GM23248 (cell line): ENCODE results near the gene ZMPSTE24. TPM values are rescaled to one million over a fixed set of nuclear protein-coding genes. Genes with fewer than 3 reads are reported as not detected.

Experiments used
- DNase-seq: peaks from one replicate; pipeline ENCODE4 v3.0.0-alpha.2; 2015
- H2AFZ ChIP-seq: fragments of 200-600 bp; sonication (generic); 2 replicates; pipeline ENCODE4 v1.6.1; 2016; ENCODE audit warnings: antibody characterized with exemption
- H3F3A ChIP-seq: fragments of 200-600 bp; sonication (generic); 2 replicates; pipeline ENCODE4 v1.6.1; 2016; ENCODE audit warnings: mild to moderate bottlenecking, antibody characterized with exemption, mixed run types; ENCODE audit not compliant: insufficient read depth
- H3K27ac ChIP-seq: fragments of 200-600 bp; sonication (generic); 2 replicates; pipeline ENCODE4 v1.5.1; 2016; ENCODE audit warnings: mild to moderate bottlenecking
- H3K27me3 ChIP-seq: fragments of 200-600 bp; sonication (generic); replicated peaks from 2 replicates; pipeline ENCODE4 v1.6.1; 2016; ENCODE audit warnings: mild to moderate bottlenecking; ENCODE audit not compliant: insufficient read depth
- H3K36me3 ChIP-seq: fragments of 200-600 bp; sonication (generic); 2 replicates; pipeline ENCODE4 v1.6.1; 2016; ENCODE audit warnings: low read depth, mild to moderate bottlenecking
- H3K4me1 ChIP-seq: fragments of 200-600 bp; sonication (generic); 2 replicates; pipeline ENCODE4 v1.6.1; 2016; ENCODE audit warnings: mild to moderate bottlenecking; ENCODE audit not compliant: insufficient read depth
- H3K4me2 ChIP-seq: fragments of 200-600 bp; sonication (generic); one replicate; pipeline ENCODE4 v1.6.1; 2016; ENCODE audit warnings: mild to moderate bottlenecking; ENCODE audit not compliant: unreplicated experiment
- H3K4me3 ChIP-seq: fragments of 200-600 bp; sonication (generic); 2 replicates; pipeline ENCODE4 v1.5.1; 2016; ENCODE audit warnings: mild to moderate bottlenecking
- H3K79me2 ChIP-seq: fragments of 200-600 bp; sonication (generic); 2 replicates; pipeline ENCODE4 v1.6.1; 2016; ENCODE audit warnings: mild to moderate bottlenecking; ENCODE audit not compliant: insufficient read depth
- H3K9ac ChIP-seq: fragments of 200-600 bp; sonication (generic); 2 replicates; pipeline ENCODE4 v1.6.1; 2016; ENCODE audit warnings: mild to moderate bottlenecking
- H3K9me2 ChIP-seq: fragments of 200-600 bp; sonication (generic); 2 replicates; pipeline ENCODE4 v1.6.1; 2016; ENCODE audit warnings: mixed run types, mild to moderate bottlenecking, moderate library complexity; ENCODE audit not compliant: insufficient read depth
- H3K9me3 ChIP-seq: fragments of 200-600 bp; sonication (generic); one replicate; pipeline ENCODE4 v1.6.1; 2017; ENCODE audit warnings: low read depth
- H4K20me1 ChIP-seq: fragments of 200-600 bp; sonication (generic); 2 replicates; pipeline ENCODE4 v1.6.0; 2016; ENCODE audit not compliant: insufficient read depth
- EZH2 ChIP-seq: fragments of 200-600 bp; sonication (generic); IDR thresholded peaks from 2 replicates; pipeline ENCODE4 v1.6.1; 2018; ENCODE audit warnings: antibody characterized with exemption, mild to moderate bottlenecking; ENCODE audit not compliant: insufficient read depth, poor library complexity, severe bottlenecking
- EZH2phosphoT487 ChIP-seq: fragments of 200-600 bp; sonication (generic); IDR thresholded peaks from 2 replicates; pipeline ENCODE4 v1.6.1; 2018; ENCODE audit warnings: antibody characterized with exemption, moderate library complexity, mild to moderate bottlenecking, low read depth; ENCODE audit not compliant: insufficient read depth
- WGBS, 2 experiments: methylation state at CpG; one replicate each; pipeline ENCODE4 v1.1.6; 2015 to 2017; ENCODE audit warnings: low lambda C conversion rate in 2 of 2, low coverage in 1 of 2; ENCODE audit errors: missing lambda C conversion rate in 2 of 2; 5-methylcytosine and 5-hydroxymethylcytosine counted together
- in situ Hi-C: fragments of 300-500 bp; cut with MboI; formaldehyde crosslinking; loops from 2 replicates; pipeline ENCODE4 v1.15.0; 2020
- polyA plus RNA-seq: library from polyadenylated mRNA; unstranded; fragments of >200 nt; fragmentation: Nextera tagmentation; extraction: Ambion mirVana; gene quantifications from 2 replicates; pipeline ENCODE4 v1.2.1, GENCODE V29; 2016
- total RNA-seq: library from RNA; depleted of rRNA; stranded (reverse); fragments of >200 nt; shearing (Covaris generic); gene quantifications from 2 replicates; pipeline ENCODE4 v1.2.3, GENCODE V29; 2014

Gene ZMPSTE24
- total and polyA plus RNA-seq, 2 experiments from 2014 or later: 63.2 to 79.9 TPM

GRCh38 chr1:40312238-40313205 is 54.5 kb downstream of the ZMPSTE24 start:
- WGBS, 2 experiments: 68 to 74% methylated on average over 10 of the region's 10 CpGs

GRCh38 chr1:40313329-40313957 is 55.4 kb downstream of the ZMPSTE24 start:
- in situ Hi-C loops: no loop called here
- DNase-seq: peak; percentile 29
- no peak for TF ChIP-seq EZH2
- TF ChIP-seq EZH2phosphoT487: no peak

More at GRCh38 chr1:40312238-40313205, 54.5 kb downstream of the ZMPSTE24 start:
- Histone ChIP-seq H3K9me2 (no peaks in the 10 kb centered on the region), H2AFZ (no peak overlapping the region), H3K27me3 (peaks cover 8% of the 10 kb centered on the region), H3K27ac (no peak overlapping the region), H3F3A (no peaks in the 10 kb centered on the region), H3K9ac (no peak overlapping the region), H3K4me2 (no peak overlapping the region), H4K20me1 (no peaks in the 10 kb centered on the region), H3K4me1 (peaks cover 8% of the 10 kb centered on the region), H3K36me3 (no peaks in the 10 kb centered on the region), H3K79me2 (no peaks in the 10 kb centered on the region), H3K9me3 (no peaks in the 10 kb centered on the region), H3K4me3 (no peak overlapping the region)
- no peak for TF ChIP-seq EZH2
- TF ChIP-seq EZH2phosphoT487: no peak
- no peak for DNase-seq
- in situ Hi-C loops: no loop called here

GRCh38 chr1:40313958-40314720 is 56.1 kb downstream of the ZMPSTE24 start:
- H3K4me1 ChIP-seq: peaks cover 8% of the 10 kb centered on the region
- no peak overlapping the region for H3K4me3 ChIP-seq
- no peak overlapping the region for H2AFZ ChIP-seq
- no peaks in the 10 kb centered on the region for H3F3A ChIP-seq
- H3K9ac ChIP-seq: no peak overlapping the region
- no peaks in the 10 kb centered on the region for H3K79me2 ChIP-seq
- 89 to 90% methylated on average over 9 of the region's 9 CpGs for WGBS, 2 experiments
- TF ChIP-seq EZH2phosphoT487: no peak
- TF ChIP-seq EZH2: no peak
- H4K20me1 ChIP-seq: no peaks in the 10 kb centered on the region
- in situ Hi-C loops: no loop called here
- DNase-seq: no peak
- no peaks in the 10 kb centered on the region for H3K9me3 ChIP-seq
- no peaks in the 10 kb centered on the region for H3K9me2 ChIP-seq
- peaks cover 8% of the 10 kb centered on the region for H3K27me3 ChIP-seq
- H3K4me2 ChIP-seq: no peak overlapping the region
- H3K36me3 ChIP-seq: no peaks in the 10 kb centered on the region
- H3K27ac ChIP-seq: no peak overlapping the region

More at GRCh38 chr1:40313329-40313957, 55.4 kb downstream of the ZMPSTE24 start:
- Histone ChIP-seq H3F3A (no peaks in the 10 kb centered on the region), H3K4me3 (no peak overlapping the region), H3K79me2 (no peaks in the 10 kb centered on the region), H3K27ac (no peak overlapping the region), H3K9ac (no peak overlapping the region), H3K4me2 (no peak overlapping the region), H3K9me2 (no peaks in the 10 kb centered on the region), H3K4me1 (peaks cover 8% of the 10 kb centered on the region), H2AFZ (no peak overlapping the region), H3K36me3 (no peaks in the 10 kb centered on the region), H3K27me3 (peaks cover 8% of the 10 kb centered on the region), H3K9me3 (no peaks in the 10 kb centered on the region), H4K20me1 (no peaks in the 10 kb centered on the region)
- 77 to 82% methylated on average over 5 of the region's 5 CpGs for WGBS, 2 experiments

- 38 to 47% methylated on average over 13 of the region's 13 CpGs for WGBS, 2 experiments
- H3K4me2 ChIP-seq: peak overlapping the region; percentile 39
- H3K36me3 ChIP-seq: no peaks in the 10 kb centered on the region
- H4K20me1 ChIP-seq: no peaks in the 10 kb centered on the region
- H3K27ac ChIP-seq: no peak overlapping the region
- H3K27me3 ChIP-seq: peaks cover 8% of the 10 kb centered on the region
- H3K79me2 ChIP-seq: no peaks in the 10 kb centered on the region
- H2AFZ ChIP-seq: peak overlapping the region; percentile 82
- no peaks in the 10 kb centered on the region for H3K9me2 ChIP-seq
- peaks cover 8% of the 10 kb centered on the region for H3K4me1 ChIP-seq
- TF ChIP-seq EZH2 (no peak), EZH2phosphoT487 (no peak)
- peak overlapping the region; percentile 48; the same call in 1 of the 2 replicates for H3K9ac ChIP-seq
- H3K4me3 ChIP-seq: peak overlapping the region; percentile 56
- DNase-seq: no peak
- no peaks in the 10 kb centered on the region for H3F3A ChIP-seq
- in situ Hi-C loops: no loop called here
- no peaks in the 10 kb centered on the region for H3K9me3 ChIP-seq
These were observed 56.7 kb downstream of the ZMPSTE24 start for GRCh38 chr1:40314721-40315238.
